ENCODE data around the gene ZBP1.

Gene ZBP1, protein sequence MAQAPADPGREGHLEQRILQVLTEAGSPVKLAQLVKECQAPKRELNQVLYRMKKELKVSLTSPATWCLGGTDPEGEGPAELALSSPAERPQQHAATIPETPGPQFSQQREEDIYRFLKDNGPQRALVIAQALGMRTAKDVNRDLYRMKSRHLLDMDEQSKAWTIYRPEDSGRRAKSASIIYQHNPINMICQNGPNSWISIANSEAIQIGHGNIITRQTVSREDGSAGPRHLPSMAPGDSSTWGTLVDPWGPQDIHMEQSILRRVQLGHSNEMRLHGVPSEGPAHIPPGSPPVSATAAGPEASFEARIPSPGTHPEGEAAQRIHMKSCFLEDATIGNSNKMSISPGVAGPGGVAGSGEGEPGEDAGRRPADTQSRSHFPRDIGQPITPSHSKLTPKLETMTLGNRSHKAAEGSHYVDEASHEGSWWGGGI

DNA sequence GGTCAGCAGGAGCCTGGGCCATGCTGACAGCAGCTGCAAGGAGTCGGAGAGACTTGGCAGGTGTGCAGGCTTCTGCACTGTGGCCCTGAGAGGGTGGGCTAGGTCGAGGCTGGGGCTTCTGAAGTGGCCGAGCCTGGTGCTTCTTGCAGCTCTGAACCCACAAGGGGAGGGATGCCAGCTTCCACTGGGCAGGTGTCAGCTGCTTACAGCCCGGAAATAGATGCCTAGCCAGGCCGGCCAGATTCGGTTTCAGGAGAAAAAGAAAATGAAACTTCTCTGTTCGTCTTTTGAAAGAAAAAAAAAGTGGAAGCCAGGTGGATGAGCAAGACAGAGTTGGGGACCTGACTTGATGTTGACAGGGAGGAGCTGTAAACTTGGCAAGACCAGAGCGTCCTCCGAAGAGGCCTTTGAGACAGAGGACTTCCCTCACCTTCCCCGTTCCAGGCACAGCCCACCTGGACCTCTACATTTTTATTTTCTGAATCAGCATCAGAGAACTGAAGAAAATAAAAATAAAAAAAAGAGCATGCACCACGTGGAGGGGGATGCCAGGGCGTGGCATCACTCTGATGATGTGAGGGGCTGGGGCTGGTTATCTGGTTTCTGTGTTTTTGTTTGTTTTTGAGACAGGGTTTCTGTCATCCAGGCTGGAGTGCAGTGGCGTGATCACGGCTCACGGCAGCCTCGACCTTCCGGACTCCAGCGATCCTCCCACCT lies at the start of gene ZBP1:
TSS of gene ZBP1 (minus strand) at position 153 of the 717 bp plus-strand sequence. CDS start at position 22, 131 bp downstream.
- FAIRE-seq = peak; percentile 95
- peak; percentile 80 for DNase-seq (ENCODE audit: insufficient read length, low spot score)

DNA sequence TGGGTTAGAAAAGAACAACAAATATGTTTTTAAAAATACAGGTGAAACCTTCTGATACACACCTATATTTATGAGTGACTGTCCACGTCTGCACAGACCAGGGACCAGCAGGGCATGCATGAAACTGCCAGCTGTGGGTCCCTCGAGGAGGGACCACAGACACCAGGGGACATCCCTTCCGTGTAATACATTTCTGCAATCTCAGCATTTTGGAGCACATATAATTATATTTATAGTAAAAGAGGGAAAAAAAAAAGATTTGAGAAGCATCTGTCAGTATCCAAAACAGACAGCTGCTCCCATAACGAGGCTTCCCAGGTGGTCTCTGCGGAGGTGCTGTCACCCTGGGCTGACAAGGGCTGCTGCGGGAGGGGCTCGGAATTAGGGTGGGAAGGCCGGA lies 49.4 kb upstream of the ZBP1 start:
- FAIRE-seq (no peak), DNase-seq (ENCODE audit: insufficient read length, low spot score) (no peak)

DNA sequence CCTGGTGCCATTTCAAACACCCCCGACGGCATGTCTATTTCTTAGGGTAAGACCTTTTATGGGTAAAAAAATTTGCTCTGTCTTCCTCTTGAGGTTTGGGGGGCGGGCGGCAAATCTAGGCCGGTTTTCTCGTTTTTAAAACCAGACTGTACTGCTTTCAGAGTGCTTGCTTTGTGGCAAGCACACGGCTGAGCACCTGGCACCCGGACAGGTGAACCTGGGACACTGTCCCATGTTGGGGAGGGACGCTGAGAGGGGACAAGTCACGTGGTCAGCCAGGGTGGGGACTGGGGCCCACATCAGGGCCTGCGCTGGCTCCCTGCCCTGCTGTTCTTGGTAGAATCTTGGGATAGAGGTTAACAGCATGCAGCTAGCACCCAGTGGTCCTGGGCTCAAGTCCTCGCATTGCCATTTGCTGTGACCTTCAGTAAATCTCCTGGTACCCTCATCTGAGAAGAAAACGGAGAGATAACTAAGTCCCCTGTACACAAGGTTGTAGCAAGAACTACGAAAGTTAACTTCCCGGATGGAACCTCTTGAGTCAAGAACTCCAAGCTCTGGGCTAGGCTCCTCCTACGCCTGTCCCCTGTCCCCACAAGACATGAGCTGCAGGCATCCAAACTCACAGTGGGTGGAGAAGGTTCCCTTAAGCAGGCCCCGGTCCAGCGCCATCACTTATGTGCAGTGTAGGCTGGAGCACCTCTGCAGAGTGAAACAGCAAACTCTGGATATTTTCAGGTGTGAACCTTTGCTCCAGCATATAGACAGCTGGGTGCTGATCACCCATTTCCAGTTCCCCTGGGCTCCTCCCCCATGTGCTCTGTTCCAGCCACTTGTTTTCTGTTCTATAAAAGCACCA lies 47.9 kb upstream of the ZBP1 start:
- FAIRE-seq (no peak), DNase-seq (ENCODE audit: insufficient read length, low spot score) (no peak)

DNA sequence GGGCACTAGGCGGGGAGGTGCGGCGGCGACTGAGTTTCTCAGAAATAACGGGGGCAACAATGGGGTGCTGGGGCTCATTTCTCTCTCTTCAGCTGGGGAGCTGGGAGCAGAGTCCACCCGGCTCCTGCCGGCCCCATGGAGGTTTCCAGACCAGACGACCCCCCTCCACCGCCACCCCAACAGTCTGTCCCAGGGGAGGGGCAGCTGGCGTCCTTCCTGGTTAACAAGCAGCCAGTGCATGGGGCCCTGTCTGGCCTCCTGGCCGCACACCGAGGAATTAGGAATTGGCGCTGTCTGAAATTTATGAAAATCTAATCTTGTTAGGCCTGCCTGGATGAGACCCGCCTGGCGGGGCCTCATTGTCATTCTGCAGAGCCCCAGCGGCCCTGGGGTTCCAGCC lies 47.2 kb upstream of the ZBP1 start:
- FAIRE-seq (no peak), DNase-seq (ENCODE audit: insufficient read length, low spot score) (no peak)

DNA sequence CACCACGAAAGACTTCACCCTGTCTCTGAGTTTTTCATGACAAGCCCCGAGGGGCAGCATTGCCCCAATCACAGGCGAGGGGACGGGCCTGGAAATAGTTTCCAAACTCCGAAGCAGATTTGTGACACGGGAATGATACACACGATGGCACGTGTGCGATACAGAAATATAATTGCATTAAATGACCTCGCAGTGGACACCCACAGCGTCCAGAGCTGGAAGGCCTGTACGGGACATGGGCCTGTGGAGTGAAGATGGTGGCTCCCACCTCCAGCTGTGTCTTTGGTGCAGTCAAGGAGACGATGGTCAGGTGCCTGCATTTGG lies 46.6 kb upstream of the ZBP1 start:
- DNase-seq (ENCODE audit: insufficient read length, low spot score) = no peak

DNA sequence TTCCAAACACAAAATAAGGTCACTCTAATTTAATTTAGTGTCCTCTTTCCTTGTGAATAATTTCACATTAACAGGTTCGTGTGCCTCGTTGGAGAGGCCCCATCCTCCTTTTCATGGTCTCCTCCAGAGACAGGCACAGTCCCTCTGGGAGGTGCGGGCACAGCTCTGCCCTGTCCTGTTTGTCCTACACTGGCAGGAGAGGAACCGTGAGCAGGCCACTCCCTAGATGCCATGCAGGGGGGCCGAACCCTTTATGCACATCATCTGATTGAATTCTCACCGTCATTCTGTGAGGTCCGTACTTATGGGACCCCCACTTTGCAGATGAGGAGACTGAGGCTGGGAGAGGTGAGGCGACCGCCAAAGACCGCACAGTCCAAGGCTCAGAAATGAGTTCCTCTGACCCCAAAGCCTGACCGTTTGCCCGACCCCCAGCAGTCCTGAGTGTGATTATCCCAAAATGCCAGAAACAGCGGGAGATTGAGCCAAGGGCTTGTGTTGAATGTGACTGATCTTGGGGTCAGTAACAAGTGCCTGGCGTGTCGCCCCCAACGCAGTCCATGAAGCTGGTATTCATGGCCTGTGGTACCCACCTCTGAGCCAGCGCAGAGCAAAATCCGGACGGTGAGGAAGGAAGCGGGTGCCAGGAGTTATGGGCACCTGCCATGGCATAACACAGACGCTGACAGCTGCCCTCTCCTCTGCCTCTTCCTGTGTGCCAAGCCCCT lies 46.0 kb upstream of the ZBP1 start:
- DNase-seq (ENCODE audit: insufficient read length, low spot score) (no peak), FAIRE-seq (no peak)

More for the DNA sequence above, 46.6 kb upstream of the ZBP1 start:
- no peak for FAIRE-seq

DNA sequence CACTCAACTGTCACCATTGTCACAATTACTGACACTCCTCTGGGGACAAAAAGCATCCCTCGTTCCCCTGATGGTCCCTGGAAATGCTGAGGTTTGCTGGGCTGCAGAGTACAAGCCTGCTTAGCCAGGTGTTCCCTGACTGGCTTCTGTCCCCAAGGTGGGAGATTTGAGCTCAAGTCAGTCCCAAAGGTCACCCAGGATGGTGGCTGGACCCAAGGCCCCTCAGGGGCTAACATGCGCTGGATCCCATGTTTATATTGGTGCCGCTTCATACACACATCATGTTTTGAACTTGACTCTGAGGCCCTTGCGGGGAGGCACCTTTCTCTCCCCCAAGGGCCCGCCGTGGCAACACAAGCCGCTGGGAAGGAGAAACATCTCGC lies 45.4 kb upstream of the ZBP1 start:
- no peak for FAIRE-seq
- DNase-seq (ENCODE audit: insufficient read length, low spot score) = no peak

DNA sequence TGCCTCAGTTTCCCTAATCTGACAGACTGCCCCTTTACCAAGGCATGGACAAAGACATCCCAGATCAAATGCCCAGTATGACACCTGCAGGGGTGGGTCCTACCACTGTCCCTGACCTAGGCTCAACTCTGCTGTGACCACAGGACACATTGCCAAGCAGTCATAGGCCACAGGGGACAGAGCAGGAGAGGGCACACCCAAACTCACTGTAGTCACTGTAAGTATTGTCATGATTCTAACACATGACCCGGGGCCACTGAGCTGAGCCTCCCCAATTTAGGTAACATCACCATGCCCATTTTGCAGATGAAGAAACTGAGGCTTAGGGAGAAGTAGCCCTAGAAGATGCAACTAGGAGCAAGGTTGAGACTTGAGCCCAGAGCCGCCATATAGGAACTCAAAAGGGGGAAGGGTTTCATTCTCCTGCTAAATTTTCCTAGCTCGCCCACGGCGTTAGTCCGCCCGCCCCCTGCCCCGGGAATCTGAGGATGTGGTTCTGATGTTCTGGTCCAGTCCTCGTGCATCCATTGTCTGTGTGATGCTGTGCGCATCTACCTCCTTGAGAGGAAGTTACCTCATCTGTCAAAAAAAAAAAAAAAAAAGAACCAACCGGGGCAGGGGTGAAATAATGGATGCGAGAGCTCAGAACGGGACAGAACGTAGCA lies 44.8 kb upstream of the ZBP1 start:
- no peak for FAIRE-seq
- DNase-seq (ENCODE audit: insufficient read length, low spot score) = no peak

DNA sequence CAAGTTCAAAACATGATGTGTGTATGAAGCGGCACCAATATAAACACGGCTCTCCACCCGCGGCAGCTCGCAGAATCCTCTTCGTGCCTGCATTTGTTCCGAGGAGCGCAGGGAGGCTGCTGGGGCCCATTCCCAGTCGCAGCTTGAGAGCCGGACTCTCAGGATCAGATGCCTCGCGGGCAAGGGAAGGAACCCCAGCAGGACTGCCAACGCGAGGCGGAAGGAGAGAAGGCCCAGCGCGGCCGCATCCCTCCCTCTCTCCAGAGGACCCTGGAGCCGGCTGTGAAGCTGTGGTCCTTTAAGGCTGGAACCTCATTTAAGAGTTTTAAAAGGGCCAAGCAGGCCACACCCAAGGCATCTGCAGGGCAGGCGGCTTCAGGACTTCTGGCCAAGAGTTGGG lies 44.2 kb upstream of the ZBP1 start:
- no peak for DNase-seq (ENCODE audit: insufficient read length, low spot score)
- no peak for FAIRE-seq

DNA sequence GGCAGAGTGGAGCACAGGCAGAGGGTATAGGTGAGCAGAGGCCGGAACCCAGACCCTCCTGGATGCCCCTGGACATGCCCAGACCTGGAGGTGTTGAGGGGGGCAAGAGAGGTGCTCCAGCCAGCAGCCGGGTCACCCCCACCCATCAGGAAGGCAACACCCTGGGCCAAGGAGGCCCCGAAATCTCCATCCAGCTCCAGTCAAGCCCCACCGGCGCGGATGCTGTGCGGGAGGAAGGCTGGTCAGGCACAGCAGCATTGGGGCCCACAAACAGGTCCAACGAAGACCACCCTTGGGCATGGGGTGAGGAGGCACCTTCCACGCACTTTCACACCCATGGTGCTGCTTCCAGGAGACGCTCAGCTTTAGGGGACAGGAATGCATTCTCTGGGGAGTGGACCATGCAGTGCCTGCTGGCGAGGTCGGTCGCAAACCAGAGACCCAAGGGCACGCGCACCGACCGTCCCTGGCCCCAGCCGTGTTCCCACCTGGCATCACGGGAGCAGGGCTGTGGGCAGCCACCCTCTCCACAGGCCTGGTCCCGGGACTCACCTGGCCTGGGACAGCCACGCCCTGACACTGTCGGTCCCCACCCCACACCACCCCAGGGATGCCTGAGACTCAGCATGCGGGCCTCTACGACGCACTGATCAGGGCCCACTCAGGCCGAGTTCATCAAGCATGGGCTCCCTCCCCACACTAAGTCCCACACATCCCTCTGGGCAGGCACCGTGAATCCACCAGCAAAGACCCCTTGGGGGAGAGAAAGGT lies 43.6 kb upstream of the ZBP1 start:
- DNase-seq (ENCODE audit: insufficient read length, low spot score) = no peak
- no peak for FAIRE-seq

DNA sequence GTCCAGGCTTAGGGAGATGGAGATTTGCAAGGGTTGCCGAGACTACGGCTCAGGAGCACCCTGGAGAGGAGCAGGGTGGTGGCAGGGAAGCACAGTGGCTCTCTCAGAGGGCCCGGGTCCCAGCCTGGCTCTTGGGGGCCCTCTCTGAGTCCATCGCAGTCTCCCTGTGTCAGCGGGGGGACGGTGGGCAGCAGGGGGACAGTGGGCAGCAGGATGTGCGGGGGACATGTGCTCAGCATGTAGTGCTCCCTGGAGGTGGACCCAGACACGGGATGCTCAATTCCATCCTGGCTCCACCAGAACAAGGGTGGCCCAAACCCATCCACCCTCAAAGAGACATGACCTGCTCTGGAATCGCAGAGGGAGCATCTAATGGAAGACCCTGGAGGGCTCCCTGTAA lies 43.0 kb upstream of the ZBP1 start:
- DNase-seq (ENCODE audit: insufficient read length, low spot score) (no peak), FAIRE-seq (no peak)

DNA sequence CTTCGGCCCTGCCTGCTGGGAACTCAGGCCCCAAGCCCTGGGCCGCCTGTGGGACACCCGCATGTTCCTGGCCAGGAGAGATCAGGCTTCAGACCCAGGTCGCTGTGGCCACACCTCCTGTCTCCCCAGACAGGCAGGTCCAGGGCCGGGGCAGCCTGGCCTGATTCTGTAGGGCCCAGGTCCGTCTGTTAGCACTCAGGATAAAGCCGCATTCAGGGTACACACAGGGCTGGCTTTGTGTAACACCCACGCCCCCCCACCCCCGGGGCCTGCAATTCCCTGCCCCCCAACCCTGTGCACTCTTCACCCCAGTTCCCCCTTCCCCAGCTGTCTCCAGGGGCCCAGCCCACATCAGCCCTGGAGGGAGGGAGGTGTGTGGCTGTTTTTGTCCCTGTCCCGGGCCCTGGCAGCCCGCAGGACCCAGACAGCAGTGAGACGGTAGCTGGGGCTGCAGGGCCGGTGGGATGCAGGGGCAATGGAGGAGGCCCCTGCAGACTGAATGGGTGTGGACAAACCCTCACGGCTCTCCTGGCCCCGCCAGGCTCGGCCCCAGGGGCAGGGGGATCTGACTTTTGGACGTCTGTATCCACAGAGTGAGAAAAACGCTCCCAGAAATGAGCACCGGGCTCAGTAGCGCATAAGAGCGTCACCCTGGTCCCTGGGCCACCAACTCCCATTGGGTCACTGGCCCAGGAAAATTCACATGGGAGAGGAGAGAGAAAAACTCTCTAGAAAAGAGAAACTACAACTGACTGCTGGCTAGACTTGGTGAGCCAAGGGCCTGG lies 42.4 kb upstream of the ZBP1 start:
- DNase-seq (ENCODE audit: insufficient read length, low spot score) (no peak), FAIRE-seq (no peak)

DNA sequence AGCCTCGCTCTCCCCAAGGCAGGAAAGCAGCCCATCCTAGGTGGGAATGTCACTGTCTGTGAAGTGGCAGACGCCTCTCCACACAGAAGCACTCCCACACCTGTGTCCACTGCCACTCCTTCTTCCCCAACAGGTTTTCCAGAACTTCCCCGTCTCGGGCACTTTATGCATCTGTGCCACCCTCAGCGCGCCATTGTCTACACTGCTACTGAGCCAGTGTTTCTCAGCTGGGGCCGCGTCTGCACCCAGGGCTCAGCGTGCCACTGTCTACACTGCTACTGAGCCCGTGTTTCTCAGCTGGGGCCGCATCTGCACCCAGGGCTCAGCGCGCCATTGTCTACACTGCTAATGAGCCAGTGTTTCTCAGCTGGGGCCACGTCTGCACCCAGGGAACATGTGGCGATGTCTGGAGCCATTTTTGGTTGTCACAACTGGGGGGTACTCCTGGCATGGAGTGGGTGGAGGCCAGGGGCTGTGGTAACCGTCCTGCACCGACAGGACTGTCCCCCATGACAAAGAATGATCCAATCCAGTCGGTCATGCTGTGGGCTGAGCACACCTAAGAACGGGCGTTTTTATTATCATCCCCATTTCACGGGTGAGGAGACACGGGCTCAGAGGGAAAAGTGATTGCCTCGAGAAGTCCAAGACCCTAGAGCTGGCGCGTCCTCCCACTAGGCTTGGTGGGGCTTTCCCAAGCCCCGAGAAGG lies 41.7 kb upstream of the ZBP1 start:
- no peak for FAIRE-seq
- DNase-seq (ENCODE audit: insufficient read length, low spot score) = no peak

DNA sequence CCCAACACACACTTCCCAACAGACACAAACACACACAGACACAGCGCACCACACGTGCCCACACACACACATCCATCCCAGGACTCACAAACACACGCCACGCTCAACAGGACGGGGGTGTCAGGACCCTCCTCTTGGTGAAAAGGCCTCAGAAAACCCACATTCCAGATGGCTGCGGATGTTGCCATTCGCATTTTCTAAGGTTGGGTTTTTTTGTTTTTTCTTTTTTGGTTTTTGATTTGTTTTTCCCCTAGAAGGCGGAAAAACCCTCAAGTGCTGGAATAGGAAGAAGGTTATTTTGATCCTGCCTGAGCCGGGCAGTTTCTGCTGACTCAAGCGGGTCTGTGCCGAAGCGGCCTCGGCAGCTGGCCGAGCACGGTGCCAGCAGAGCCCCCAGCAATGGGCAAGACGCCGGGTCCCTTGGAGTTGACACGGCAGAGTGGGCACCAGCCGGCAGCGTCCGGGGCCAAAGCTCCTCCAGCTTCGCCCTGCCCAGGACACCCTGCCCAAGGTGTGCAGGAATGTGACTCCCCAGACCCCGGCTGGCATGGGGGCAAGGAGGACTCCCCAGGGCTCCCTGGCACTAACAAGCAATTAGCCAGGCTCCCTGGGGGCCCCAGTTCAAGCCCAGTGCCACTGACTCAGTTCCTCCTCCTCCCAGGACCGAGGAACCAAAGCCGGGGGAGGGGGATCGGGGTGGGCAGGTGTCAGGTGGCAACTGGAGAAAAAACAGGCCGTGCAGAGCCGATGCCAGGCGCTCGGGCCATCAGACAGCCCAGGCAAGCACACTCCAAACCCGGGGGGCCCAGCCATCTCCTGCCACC lies 40.9 kb upstream of the ZBP1 start:
- DNase-seq (ENCODE audit: insufficient read length, low spot score) = no peak

DNA sequence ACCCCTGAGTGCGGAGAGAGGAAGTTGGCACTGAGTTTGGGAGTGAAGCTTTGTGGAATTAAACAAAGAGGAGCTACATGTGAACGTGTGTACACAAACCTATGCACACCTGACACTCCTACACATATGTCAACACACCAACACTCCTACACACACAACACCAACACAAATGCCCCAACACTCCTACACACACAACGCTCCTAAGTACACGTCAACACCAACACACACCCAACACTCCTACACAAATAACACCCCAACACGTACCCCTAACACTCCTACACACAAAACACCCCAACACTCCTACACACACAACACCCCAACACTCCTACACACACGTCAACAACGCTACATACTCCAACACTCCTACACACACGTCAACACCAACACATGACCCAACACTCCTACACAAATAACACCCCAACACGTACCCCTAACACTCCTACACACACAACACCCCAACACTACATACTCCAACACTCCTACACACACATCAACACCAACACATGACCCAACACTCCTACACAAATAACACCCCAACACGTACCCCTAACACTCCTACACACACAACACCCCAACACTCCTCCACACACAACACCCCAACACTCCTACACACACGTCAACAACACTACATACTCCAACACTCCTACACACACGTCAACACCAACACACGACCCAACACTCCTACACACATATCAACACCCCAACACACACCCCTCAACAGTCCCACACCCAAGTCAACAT lies 40.1 kb upstream of the ZBP1 start:
- no peak for FAIRE-seq
- DNase-seq (ENCODE audit: insufficient read length, low spot score) = no peak

More for the DNA sequence above, 40.9 kb upstream of the ZBP1 start:
- FAIRE-seq = no peak

DNA sequence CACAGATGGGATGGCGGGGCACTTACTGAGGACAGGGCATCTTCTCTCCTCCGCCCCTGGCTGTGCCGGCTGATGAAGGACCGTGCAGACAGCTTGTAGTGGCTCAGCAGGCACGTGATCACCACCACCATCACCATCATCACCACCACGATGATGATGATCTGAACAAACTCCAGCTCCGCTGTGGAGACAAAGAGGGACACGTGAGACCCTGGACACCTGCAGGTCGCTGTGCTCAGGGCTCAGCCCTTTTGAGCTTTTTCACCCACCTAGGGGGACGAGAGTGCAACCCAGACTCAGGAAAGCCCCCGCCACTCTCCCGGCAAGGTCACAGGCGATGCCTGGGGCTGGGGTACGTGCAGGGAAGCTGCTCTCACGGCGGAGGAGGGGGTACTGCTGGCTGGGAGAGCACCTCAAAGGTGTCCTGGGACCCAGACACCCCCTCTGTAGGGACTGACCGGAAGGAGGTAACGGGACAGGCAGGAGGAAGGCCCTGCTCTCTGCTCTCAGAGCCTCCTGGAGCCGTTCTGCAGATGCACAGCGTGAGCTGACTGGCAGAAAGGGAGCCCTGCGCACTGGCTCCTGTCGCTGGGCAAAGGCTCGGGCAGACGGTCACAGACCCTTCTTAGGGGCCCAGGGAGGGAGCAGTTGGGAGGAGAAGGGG lies 39.4 kb upstream of the ZBP1 start:
- DNase-seq (ENCODE audit: insufficient read length, low spot score) (no peak), FAIRE-seq (no peak)

All from GM19239 (cell line).